ENCODE measurements around the gene SF3B1. TPM values are rescaled to one million over a fixed set of nuclear protein-coding genes. Genes with fewer than 3 reads are reported as not detected.

SF3B1 gene
- total and polyA plus RNA-seq, 10 of the 15 experiments (the other 5 are each of a cell fraction or from before 2014, with no cell fraction given): 163 to 565 (median 239) TPM

DNA sequence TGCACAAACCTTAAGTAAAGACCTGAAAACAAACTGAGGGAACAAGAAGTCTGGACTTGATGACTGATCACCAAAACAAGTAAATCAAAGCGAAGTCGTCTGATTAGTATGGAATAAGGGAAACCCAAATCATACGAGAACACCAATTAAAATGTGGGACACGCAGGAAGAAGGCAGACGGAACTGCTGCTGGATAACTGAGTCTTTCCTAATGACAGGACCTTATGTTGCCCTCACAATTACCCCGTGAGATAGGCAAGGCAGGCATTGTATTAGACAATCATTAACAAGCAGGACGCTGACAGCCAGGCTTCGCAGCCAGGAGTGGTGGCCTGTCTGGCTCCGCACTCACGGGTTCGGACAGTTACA, 17.9 kb upstream of the SF3B1 start (continued):
- TF ChIP-seq, protein P1, sequence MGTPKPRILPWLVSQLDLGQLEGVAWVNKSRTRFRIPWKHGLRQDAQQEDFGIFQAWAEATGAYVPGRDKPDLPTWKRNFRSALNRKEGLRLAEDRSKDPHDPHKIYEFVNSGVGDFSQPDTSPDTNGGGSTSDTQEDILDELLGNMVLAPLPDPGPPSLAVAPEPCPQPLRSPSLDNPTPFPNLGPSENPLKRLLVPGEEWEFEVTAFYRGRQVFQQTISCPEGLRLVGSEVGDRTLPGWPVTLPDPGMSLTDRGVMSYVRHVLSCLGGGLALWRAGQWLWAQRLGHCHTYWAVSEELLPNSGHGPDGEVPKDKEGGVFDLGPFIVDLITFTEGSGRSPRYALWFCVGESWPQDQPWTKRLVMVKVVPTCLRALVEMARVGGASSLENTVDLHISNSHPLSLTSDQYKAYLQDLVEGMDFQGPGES (IDR thresholded peaks at IDR 0.05): no peak
- no peak for TF ChIP-seq LARP7 (IDR thresholded peaks at IDR 0.05)
- 0 out of 2 replicates have a peak, but pooled peaks have one; percentile 30 for TF ChIP-seq ZNF207 (IDR thresholded peaks at IDR 0.05; ENCODE audit: borderline replicate concordance)
- TF ChIP-seq IRF4 (IDR thresholded peaks at IDR 0.05; ENCODE audit: low read depth, low read length): peak; percentile 36; the same call in 1 of the 2 replicates
- TF ChIP-seq SMAD1 (IDR thresholded peaks at IDR 0.05; ENCODE audit: low read depth, partially characterized antibody): peak; percentile 76
- TF ChIP-seq RELB (IDR thresholded peaks at IDR 0.05; ENCODE audit: low read depth): no peak
- TF ChIP-seq PAX5 (IDR thresholded peaks at IDR 0.05; ENCODE audit: borderline replicate concordance, low read depth, low read length): no peak
- no peak for TF ChIP-seq CBX5 (IDR thresholded peaks at IDR 0.05; ENCODE audit: low read depth)
- TF ChIP-seq NFYA (IDR thresholded peaks at IDR 0.05; ENCODE audit: borderline replicate concordance, low read depth, low read length): no peak
- TF ChIP-seq HDGF (IDR thresholded peaks at IDR 0.05): no peak
- no peak for TF ChIP-seq NR2F1 (conservative IDR thresholded peaks at IDR 0.05)
- peak; percentile 32; the same call in 1 of the 2 replicates for TF ChIP-seq RB1 (IDR thresholded peaks at IDR 0.05; ENCODE audit: borderline replicate concordance)
- TF ChIP-seq, protein P2, sequence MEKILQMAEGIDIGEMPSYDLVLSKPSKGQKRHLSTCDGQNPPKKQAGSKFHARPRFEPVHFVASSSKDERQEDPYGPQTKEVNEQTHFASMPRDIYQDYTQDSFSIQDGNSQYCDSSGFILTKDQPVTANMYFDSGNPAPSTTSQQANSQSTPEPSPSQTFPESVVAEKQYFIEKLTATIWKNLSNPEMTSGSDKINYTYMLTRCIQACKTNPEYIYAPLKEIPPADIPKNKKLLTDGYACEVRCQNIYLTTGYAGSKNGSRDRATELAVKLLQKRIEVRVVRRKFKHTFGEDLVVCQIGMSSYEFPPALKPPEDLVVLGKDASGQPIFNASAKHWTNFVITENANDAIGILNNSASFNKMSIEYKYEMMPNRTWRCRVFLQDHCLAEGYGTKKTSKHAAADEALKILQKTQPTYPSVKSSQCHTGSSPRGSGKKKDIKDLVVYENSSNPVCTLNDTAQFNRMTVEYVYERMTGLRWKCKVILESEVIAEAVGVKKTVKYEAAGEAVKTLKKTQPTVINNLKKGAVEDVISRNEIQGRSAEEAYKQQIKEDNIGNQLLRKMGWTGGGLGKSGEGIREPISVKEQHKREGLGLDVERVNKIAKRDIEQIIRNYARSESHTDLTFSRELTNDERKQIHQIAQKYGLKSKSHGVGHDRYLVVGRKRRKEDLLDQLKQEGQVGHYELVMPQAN (conservative IDR thresholded peaks at IDR 0.05): peak; percentile 64
- TF ChIP-seq KLF5 (IDR thresholded peaks at IDR 0.05; ENCODE audit: partially characterized antibody): peak; percentile 28
- peak; percentile 32; the same call in 1 of the 2 replicates for TF ChIP-seq SMARCA5 (IDR thresholded peaks at IDR 0.05)
- peak; percentile 39; the same call in 1 of the 2 replicates for TF ChIP-seq MTA2 (IDR thresholded peaks at IDR 0.05; ENCODE audit: low read depth)
- TF ChIP-seq MAX (IDR thresholded peaks at IDR 0.05; ENCODE audit: low read depth, low read length): no peak
- TF ChIP-seq ASH2L (IDR thresholded peaks at IDR 0.05; ENCODE audit: borderline replicate concordance, low read depth): no peak
- TF ChIP-seq RELA (IDR thresholded peaks at IDR 0.05; ENCODE audit: borderline replicate concordance, partially characterized antibody): peak; percentile 90
- TF ChIP-seq DPF2 (IDR thresholded peaks at IDR 0.05): no peak
- TF ChIP-seq POU2F2 (IDR thresholded peaks at IDR 0.05; ENCODE audit: borderline replicate concordance, low read depth, low read length): no peak
- TF ChIP-seq RUNX3 (IDR thresholded peaks at IDR 0.05; ENCODE audit: low read length): no peak
- TF ChIP-seq POLR2AphosphoS5 (IDR thresholded peaks at IDR 0.05; ENCODE audit: low read length): peak; percentile 58; the same call in 1 of the 2 replicates
- no peak for TF ChIP-seq PAX8 (IDR thresholded peaks at IDR 0.05)
- TF ChIP-seq SUPT20H (IDR thresholded peaks at IDR 0.05; ENCODE audit: borderline replicate concordance, control insufficient read depth, low read depth, low read length): no peak
- TF ChIP-seq SRF (IDR thresholded peaks at IDR 0.05; ENCODE audit: low read depth in 2 of 2, low read length in 2 of 2): no peak
- no peak for TF ChIP-seq ZNF217 (IDR thresholded peaks at IDR 0.05)
- 0 out of 2 replicates have a peak, but pooled peaks have one; percentile 16 for TF ChIP-seq BCL11A (IDR thresholded peaks at IDR 0.05; ENCODE audit: low read depth, low read length)
- no peak for TF ChIP-seq ZNF274 (IDR thresholded peaks at IDR 0.05; ENCODE audit: insufficient read depth, insufficient read length)
- no peak for TF ChIP-seq NFXL1 (IDR thresholded peaks at IDR 0.05; ENCODE audit: borderline replicate concordance)
- TF ChIP-seq SIX5 (IDR thresholded peaks at IDR 0.05; ENCODE audit: low read depth, low read length, severe bottlenecking): no peak

Data from GM12878 (cell line).